CD8-positive, alpha-beta memory T cell (primary cell): ENCODE results near the gene GBA2. TPM values are rescaled to one million over a fixed set of nuclear protein-coding genes. Genes with fewer than 3 reads are reported as not detected.

Experiments
- polyA plus RNA-seq: library from polyadenylated mRNA; unstranded; fragments of 300-500 nt; fragmentation: Illumina TruSeq; gene quantifications from one replicate; pipeline ENCODE4 v1.2.3, GENCODE V29; 2021
- total RNA-seq, 2 experiments: library from RNA; stranded (reverse); gene quantifications; one replicate each; pipeline ENCODE4 v1.2.3, GENCODE V29; 2021

The GBA2 gene
- total and polyA plus RNA-seq, 3 experiments from 2014 or later, result 30.7 to 42.0 (median 41.8) TPM

Other genes with a start within 250 kb of the GBA2 start
- gene TESK1, start 144.0 kb downstream of the GBA2 start, total RNA-seq, result 10 to 100 TPM; 44.2 to 46.8 TPM
- 15.9 TPM for gene TESK1, start 144.0 kb downstream of the GBA2 start, polyA plus RNA-seq
- gene CD72, start 130.8 kb downstream of the GBA2 start, total RNA-seq, result 1 to 10 TPM; 6.4 to 6.5 TPM
- 5.1 TPM for gene CD72, start 130.8 kb downstream of the GBA2 start, polyA plus RNA-seq
- 10 to 100 TPM; 43.1 TPM for gene SIT1, start 98.3 kb downstream of the GBA2 start, total RNA-seq
- 196 TPM for gene SIT1, start 98.3 kb downstream of the GBA2 start, polyA plus RNA-seq
- gene RMRP, start 91.2 kb downstream of the GBA2 start, total RNA-seq, result over 10,000 TPM in 1 of 2 experiments, 1,000 to 10,000 TPM in 1; 7,718 to 11,549 TPM
- not detected for gene RMRP, start 91.2 kb downstream of the GBA2 start, polyA plus RNA-seq
- 10 to 100 TPM; 18.5 to 20.0 TPM for gene CCDC107, start 90.9 kb downstream of the GBA2 start, total RNA-seq
- gene CCDC107, start 90.9 kb downstream of the GBA2 start, polyA plus RNA-seq, result 105 TPM
- gene ARHGEF39, start 84.0 kb downstream of the GBA2 start, total RNA-seq, result 10 to 100 TPM in 1 of 2 experiments, 1 to 10 TPM in 1; 7.7 to 10.7 TPM
- gene ARHGEF39, start 84.0 kb downstream of the GBA2 start, polyA plus RNA-seq, result 1.2 TPM
- gene CA9, start 75.3 kb downstream of the GBA2 start, total RNA-seq, result under 1 TPM in 1 of 2 experiments, not detected in 1; 0.75 TPM
- not detected for gene CA9, start 75.3 kb downstream of the GBA2 start, polyA plus RNA-seq
- 1 to 10 TPM; 6.6 to 7.3 TPM for gene TPM2, start 59.3 kb downstream of the GBA2 start, total RNA-seq
- 0.22 TPM for gene TPM2, start 59.3 kb downstream of the GBA2 start, polyA plus RNA-seq
- gene TLN1, start 17.0 kb downstream of the GBA2 start, total RNA-seq, result 100 to 1,000 TPM; 248 to 249 TPM
- gene TLN1, start 17.0 kb downstream of the GBA2 start, polyA plus RNA-seq, result 161 TPM
- gene CREB3, start 16.6 kb downstream of the GBA2 start, total RNA-seq, result 10 to 100 TPM; 38.0 to 38.6 TPM
- 53.6 TPM for gene CREB3, start 16.6 kb downstream of the GBA2 start, polyA plus RNA-seq
- 10 to 100 TPM; 19.9 to 21.9 TPM for gene RGP1, start 59 bp upstream of the GBA2 start, total RNA-seq
- gene RGP1, start 59 bp upstream of the GBA2 start, polyA plus RNA-seq, result 10.6 TPM
- under 1 TPM; 0.51 to 0.63 TPM for gene MSMP, start 5.0 kb upstream of the GBA2 start, total RNA-seq
- gene MSMP, start 5.0 kb upstream of the GBA2 start, polyA plus RNA-seq, result not detected
- 1 to 10 TPM; 5.2 to 8.6 TPM for gene NPR2, start 42.4 kb upstream of the GBA2 start, total RNA-seq
- gene NPR2, start 42.4 kb upstream of the GBA2 start, polyA plus RNA-seq, result 0.26 TPM
- 1 to 10 TPM in 1 of 2 experiments, under 1 TPM in 1; 0.98 to 1.8 TPM for gene SPAG8, start 63.0 kb upstream of the GBA2 start, total RNA-seq
- 0.79 TPM for gene SPAG8, start 63.0 kb upstream of the GBA2 start, polyA plus RNA-seq
- gene HINT2, start 65.8 kb upstream of the GBA2 start, total RNA-seq, result 10 to 100 TPM; 65.1 to 71.7 TPM
- gene HINT2, start 65.8 kb upstream of the GBA2 start, polyA plus RNA-seq, result 69.4 TPM
- not detected for gene FAM221B, start 79.5 kb upstream of the GBA2 start, total RNA-seq
- gene FAM221B, start 79.5 kb upstream of the GBA2 start, polyA plus RNA-seq, result not detected
- 1 to 10 TPM; 2.1 to 3.0 TPM for gene TMEM8B, start 80.0 kb upstream of the GBA2 start, total RNA-seq
- 3.0 TPM for gene TMEM8B, start 80.0 kb upstream of the GBA2 start, polyA plus RNA-seq
- not detected for gene OR13J1, start 121.2 kb upstream of the GBA2 start, total RNA-seq
- gene OR13J1, start 121.2 kb upstream of the GBA2 start, polyA plus RNA-seq, result not detected
- not detected for gene HRCT1, start 157.0 kb upstream of the GBA2 start, total RNA-seq
- gene HRCT1, start 157.0 kb upstream of the GBA2 start, polyA plus RNA-seq, result not detected
- gene SPAAR, start 160.3 kb upstream of the GBA2 start, total RNA-seq, result not detected
- not detected for gene SPAAR, start 160.3 kb upstream of the GBA2 start, polyA plus RNA-seq
- not detected for gene OR2S2, start 208.9 kb upstream of the GBA2 start, total RNA-seq
- not detected for gene OR2S2, start 208.9 kb upstream of the GBA2 start, polyA plus RNA-seq